ENCODE results near the gene SMCO2.

The SMCO2 gene

DNA sequence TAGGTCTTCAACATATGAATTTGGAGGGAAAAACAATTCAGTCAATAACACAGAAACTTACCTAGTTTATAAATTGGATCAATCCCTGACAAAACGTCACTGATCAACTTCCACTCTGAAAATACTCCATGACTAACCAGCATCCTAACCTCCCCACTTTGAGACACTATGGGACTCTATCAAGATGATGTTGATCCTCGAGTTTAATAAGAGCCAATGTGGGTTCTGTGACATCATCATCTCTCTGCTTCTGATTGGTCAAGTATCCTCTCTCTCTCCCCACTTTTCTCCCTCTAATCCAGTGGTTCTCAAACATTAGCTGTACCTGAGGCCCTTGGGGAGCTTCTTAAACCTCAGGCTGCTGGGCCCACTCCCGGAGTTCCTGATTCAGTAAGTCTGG lies at the start of gene SMCO2:
SMCO2 (plus strand) TSS at position 301 of the 400 bp plus-strand sequence. CDS start 23,896 bp downstream, outside the sequence.
- DNase-seq (ENCODE audit: low read depth): no peak

DNA sequence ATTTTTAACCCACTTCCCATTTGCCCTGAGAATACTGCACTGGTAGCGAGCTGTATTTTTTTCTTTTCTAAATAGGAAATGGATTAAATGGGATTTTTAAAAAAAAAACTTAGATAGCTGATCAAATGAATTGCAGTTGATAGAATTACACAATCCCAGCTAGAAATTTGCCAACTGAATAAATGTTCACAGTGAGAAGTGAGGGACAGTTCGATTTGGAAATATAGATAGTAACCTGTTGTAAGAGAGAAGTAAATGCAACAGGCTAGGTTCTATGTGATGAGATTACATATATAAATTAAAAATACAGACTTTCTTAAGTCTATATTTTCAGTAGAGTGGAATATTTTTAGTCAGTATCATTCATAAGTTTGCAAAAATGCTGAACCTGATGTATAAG lies 48.1 kb upstream of the SMCO2 start:
- no peak for DNase-seq (ENCODE audit: low read depth)

DNA sequence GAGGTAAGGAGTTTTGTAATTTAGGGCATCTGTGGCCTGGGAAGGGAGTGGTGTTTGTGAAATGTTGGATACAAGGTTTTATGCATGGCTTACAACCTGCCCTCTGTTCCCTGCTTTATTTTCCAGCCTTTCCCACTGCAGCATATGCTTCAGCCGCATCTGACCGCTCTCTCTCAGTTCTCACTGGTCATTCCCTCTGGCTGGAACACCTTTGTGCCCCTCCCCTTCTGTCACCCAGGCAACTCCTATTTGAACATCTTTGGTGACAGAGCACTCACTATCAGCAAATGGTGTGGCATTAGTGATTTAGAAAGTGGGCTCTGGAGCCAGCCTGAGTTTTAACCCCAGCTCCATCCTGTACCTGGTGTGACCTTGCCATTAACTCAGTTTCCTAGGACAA lies 47.5 kb upstream of the SMCO2 start:
- no peak for DNase-seq (ENCODE audit: low read depth)

DNA sequence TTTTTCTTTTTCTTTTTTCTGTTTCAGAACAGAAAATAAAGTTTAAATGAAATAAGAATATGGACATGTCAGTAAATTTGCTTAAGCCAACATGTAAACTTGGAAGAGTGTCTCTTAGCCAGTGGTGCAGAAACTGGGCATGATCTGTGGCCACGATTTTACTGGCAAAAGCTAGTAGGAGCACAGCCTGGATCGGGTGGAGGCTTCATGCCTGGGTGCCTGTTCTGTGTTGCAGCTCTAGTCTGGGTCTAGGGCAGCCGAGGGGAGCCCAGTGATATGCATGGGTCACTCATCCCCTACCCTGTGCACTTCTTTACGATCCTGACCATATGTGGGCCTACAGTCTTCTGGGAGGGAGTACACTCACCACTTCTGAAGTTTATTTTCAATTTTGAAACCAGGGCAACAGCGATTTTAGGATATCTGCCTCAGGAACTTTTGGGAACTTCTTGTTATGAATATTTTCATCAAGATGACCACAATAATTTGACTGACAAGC lies 45.6 kb upstream of the SMCO2 start:
- no peak for DNase-seq (ENCODE audit: low read depth)

DNA sequence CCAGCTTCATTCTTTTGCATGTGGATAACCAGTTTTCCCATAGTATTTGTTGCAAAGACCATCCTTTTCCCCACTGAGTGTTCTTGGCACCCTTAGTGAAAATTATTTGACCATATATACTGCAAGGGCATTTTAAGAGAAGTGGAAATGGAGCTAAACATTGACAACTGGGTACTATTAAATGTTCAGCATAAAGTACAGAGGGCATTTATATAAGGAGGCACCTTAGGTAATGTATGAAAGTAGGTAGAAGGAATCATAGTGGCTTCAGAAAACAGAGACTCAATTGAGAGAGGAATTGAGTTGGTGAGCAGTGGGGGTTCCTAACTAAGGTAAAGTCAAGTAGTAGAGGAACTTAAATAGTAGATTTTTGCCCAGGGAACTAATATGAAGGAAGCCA lies 34.5 kb upstream of the SMCO2 start:
- no peak for DNase-seq (ENCODE audit: low read depth)

DNA sequence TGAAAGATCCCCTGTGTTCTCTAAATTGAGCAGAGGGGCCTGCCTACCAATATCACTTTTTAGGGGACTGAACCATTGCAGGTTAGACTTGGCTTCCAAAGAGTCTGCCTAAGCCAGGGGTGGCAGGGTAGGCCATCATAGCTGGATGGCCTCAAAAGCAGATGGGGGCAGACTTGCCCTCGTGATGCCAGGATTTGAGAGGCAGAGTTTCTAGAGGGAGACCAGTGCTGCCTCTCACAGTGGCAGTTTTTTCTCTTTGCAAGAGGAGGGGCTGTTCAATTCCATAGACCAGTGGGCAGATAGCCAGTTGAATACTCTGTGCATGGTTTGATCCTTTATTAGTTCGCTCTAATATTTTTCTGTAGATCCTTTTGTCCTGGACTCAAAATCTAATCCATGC lies 23.8 kb upstream of the SMCO2 start:
- no peak for DNase-seq (ENCODE audit: low read depth)

- peak; percentile 71 for DNase-seq (ENCODE audit: low read depth)
Observed at GRCh38 chr12:27424631-27425230, 21.8 kb upstream of the SMCO2 start.

- no peak for DNase-seq (ENCODE audit: low read depth)
Observed at GRCh38 chr12:27425306-27425705, 21.2 kb upstream of the SMCO2 start.

GRCh38 chr12:27426743-27427487 lies 19.6 kb upstream of the SMCO2 start:
- no peak for DNase-seq (ENCODE audit: low read depth)

- DNase-seq (ENCODE audit: low read depth): no peak
Observed at GRCh38 chr12:27427824-27428223, 18.7 kb upstream of the SMCO2 start.

- no peak for DNase-seq (ENCODE audit: low read depth)
Observed at GRCh38 chr12:27428466-27428865, 18.1 kb upstream of the SMCO2 start.

- peak; percentile 21 for DNase-seq (ENCODE audit: low read depth)
Observed at GRCh38 chr12:27429606-27430005, 16.9 kb upstream of the SMCO2 start.

DNA sequence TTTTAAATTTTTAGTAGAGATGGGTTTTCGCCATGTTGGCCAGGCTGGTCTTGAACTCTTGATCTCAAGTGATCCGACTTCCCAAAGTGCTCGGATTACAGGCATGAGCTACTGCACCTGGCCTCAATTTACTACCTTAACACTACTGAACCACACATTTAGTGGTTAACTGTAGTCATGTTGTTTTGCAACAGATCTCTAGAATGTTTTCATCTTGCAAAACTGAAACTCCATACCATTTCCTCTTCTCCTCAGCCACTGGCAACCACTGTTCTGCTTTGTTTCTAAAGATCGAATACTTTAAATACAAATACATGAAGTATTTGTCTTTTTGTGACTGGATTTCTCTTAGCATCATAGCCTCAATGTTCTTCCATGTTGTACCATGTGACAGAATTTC lies 15.4 kb upstream of the SMCO2 start:
- DNase-seq (ENCODE audit: low read depth): peak; percentile 26

- peak; percentile 10 for DNase-seq (ENCODE audit: low read depth)
Observed at GRCh38 chr12:27434673-27435565, 11.6 kb upstream of the SMCO2 start.

GRCh38 chr12:27436029-27436428 lies 10.5 kb upstream of the SMCO2 start:
- no peak for DNase-seq (ENCODE audit: low read depth)

DNA sequence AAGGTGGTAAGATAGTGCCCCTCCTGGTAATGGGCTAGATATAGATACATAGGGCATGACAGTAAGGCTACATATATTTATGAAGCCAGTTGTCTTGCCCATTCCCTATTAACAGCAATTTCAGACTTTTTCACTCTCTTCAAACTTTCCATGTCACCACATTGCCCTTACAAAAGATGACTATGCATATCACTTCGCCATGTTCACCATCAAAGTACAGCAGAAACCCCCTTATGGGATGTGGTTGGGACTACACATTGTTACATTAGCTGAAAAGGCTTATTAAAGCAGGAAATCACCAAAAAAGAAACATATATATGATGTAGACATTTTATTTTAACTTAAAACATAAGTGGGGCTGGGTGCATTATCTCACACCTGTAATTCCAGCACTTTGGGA lies 9.8 kb upstream of the SMCO2 start:
- DNase-seq (ENCODE audit: low read depth): no peak

DNA sequence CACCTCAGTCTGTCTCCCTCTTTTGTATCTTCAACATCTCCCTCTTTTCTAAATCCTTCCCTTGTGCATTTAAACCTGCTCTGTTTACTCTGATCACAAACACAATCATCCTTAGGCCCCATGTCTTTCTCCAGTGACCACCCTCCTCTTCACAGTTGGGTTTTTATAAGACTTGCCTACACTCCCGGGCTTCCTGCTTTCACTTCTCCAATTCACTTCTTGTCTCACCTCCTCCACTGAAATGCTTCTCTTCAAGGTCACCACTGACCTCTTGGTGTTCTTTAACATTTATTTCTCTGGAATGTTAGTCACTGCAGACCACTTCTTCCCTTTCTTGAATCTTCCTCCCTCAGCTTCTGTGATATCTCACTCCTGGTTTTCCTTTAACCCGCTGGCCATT lies 8.7 kb upstream of the SMCO2 start:
- DNase-seq (ENCODE audit: low read depth): no peak

DNA sequence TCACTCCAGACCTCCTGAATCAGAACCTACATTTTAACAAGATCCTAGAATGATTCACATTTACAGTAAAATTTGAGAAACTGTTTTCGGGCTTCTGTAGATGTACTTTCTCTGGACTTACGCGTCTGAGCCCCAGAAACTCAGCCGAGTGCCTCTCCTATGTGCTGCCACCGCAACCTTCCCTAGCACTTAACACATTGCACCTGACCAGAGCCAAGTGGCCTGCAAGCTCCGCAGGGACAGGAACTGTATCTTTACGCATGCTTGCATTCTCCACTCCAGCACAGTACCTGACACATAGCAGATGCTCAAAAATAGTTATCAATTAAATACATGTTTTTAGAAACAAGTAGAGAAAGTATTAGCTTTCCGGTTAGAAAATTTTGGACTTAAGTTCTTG lies 1.2 kb downstream of the SMCO2 start:
- DNase-seq (ENCODE audit: low read depth): no peak

DNA sequence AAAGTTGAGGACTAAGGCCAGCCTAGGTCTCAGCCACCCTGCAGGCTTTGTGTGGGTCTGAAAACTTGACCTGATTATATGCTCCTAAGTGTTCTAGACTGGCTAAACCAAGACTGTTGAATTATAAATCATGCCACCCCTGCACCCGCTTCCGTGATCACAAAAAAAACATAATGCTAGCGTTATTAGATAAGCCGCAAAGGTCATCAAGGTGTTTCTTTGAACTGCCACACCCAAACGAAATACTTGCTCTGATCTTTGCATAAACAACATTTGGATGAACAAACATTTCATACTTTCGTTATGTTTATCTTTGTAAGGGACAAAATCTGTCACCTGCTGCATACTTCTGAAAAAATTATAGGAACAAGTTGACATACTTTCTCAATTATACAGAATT lies 2.5 kb downstream of the SMCO2 start:
- no peak for DNase-seq (ENCODE audit: low read depth)

DNA sequence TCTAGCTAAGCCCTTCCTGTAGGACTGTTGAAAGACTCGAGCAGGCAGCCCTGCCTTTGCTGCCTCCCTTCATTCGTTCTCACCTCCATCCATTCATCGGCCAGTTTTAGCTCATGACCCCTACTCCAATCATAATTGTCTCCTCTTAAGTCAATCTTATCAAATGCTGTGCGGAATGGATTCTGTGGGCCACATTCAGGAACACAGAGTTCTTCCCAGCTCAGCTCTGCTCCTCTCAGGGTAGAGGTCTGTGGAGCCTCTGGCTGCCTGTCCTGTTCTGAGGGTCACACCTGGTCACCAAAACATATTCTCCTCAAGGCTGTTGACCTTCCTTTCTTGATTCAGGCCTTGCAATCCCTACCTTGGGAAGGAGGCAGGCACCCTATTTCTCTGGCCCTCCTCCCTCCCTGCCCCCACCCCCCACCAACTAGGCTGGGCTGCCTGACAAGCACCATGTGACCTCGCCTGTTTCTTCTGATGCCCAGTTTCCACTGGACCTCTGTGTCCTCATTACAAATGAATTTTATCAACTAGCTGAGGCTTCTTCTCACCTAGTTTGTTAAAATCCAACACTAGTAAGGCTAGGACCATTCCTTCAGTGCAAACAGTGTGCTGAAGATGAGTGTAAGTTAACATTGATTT lies 3.5 kb downstream of the SMCO2 start:
- no peak for DNase-seq (ENCODE audit: low read depth)

- no peak for DNase-seq (ENCODE audit: low read depth)
Observed at GRCh38 chr12:27451036-27451825, 4.7 kb downstream of the SMCO2 start.

Data from iris pigment epithelial cell (primary cell).